HepG2 (cell line): ENCODE data around the gene SLC12A5. TPM values are rescaled to one million over a fixed set of nuclear protein-coding genes. Genes with fewer than 3 reads are reported as not detected.
A peak's percentile ranks its signal among the peaks of the same experiment; 100 is the strongest.

Experiments
- EP300 ChIP-seq, 3 experiments: sonication (generic) in 1 of 3; formaldehyde crosslinking in 1 of 3; IDR thresholded peaks; 2 replicates each; pipeline versions ENCODE4 v1.5.1 to v1.6.1; 2011 to 2020; ENCODE audit warnings: low read depth in 2 of 3, low read length in 2 of 3, borderline replicate concordance in 1 of 3, improper control_type of control experiment in 1 of 3, mild to moderate bottlenecking in 1 of 3, missing genetic modification reagents in 1 of 3, moderate library complexity in 1 of 3
- ERF ChIP-seq: IDR thresholded peaks from 2 replicates; pipeline ENCODE4 v1.6.1; 2018; ENCODE audit warnings: missing biosample characterization, missing genetic modification reagents
- FOXO1 ChIP-seq: sonication (generic); formaldehyde crosslinking; IDR thresholded peaks from 2 replicates; pipeline ENCODE4 v1.4.0; 2020; ENCODE audit warnings: missing genetic modification reagents
- FOXO4 ChIP-seq: sonication (generic); formaldehyde crosslinking; conservative IDR thresholded peaks from 2 replicates; pipeline ENCODE4 v1.8.1; 2023; ENCODE audit warnings: missing genetic modification reagents
- FOXP4 ChIP-seq: sonication (generic); formaldehyde crosslinking; IDR thresholded peaks from 2 replicates; pipeline ENCODE4 v1.4.0; 2020; ENCODE audit warnings: missing genetic modification reagents
- GABPB1 ChIP-seq: IDR thresholded peaks from 2 replicates; pipeline ENCODE4 v1.6.1; 2016; ENCODE audit warnings: mild to moderate bottlenecking, missing genetic modification reagents, moderate library complexity, missing compliant biosample characterization
- GPN1 ChIP-seq: sonication (generic); formaldehyde crosslinking; IDR thresholded peaks from 2 replicates; pipeline ENCODE4 v1.5.1; 2020; ENCODE audit warnings: missing genetic modification reagents, borderline replicate concordance
- HOXA9 ChIP-seq: sonication (generic); formaldehyde crosslinking; IDR thresholded peaks from 2 replicates; pipeline ENCODE4 v1.8.1; 2022; ENCODE audit warnings: missing genetic modification reagents, mild to moderate bottlenecking, moderate library complexity, borderline replicate concordance
- KAT8 ChIP-seq: IDR thresholded peaks from 2 replicates; pipeline ENCODE4 v1.6.1; 2016; ENCODE audit warnings: missing genetic modification reagents, missing compliant biosample characterization
- KDM5A ChIP-seq: fragments of 200-600 bp; sonication (generic); IDR thresholded peaks from 2 replicates; pipeline ENCODE4 v1.7.0; 2018; ENCODE audit warnings: antibody characterized with exemption, mild to moderate bottlenecking, low read length, borderline replicate concordance
- KDM5B ChIP-seq: sonication (generic); formaldehyde crosslinking; IDR thresholded peaks from 2 replicates; pipeline ENCODE4 v1.4.0; 2020; ENCODE audit warnings: missing genetic modification reagents, mild to moderate bottlenecking, borderline replicate concordance
- NCOR1 ChIP-seq: fragments of 200-600 bp; sonication (generic); IDR thresholded peaks from 2 replicates; pipeline ENCODE4 v1.7.0; 2017; ENCODE audit warnings: antibody characterized with exemption, low read length, borderline replicate concordance
- NFIC ChIP-seq: IDR thresholded peaks from 2 replicates; pipeline ENCODE4 v1.6.1; 2012; ENCODE audit warnings: mild to moderate bottlenecking, low read length, inconsistent platforms
- RAD21 ChIP-seq: fragments of 450-650 bp; formaldehyde crosslinking; IDR thresholded peaks from 2 replicates; pipeline ENCODE4 v1.5.0; 2020; ENCODE audit warnings: mild to moderate bottlenecking
- SP1 ChIP-seq, 2 experiments: fragments of 450-650 bp in 1 of 2; sonication (generic) in 1 of 2; formaldehyde crosslinking in 1 of 2; IDR thresholded peaks; 2 replicates each; pipeline versions ENCODE4 v1.4.0 to v1.6.1; 2016 to 2020; ENCODE audit warnings: missing genetic modification reagents in 1 of 2
- ZBTB42 ChIP-seq: sonication (generic); formaldehyde crosslinking; IDR thresholded peaks from 2 replicates; pipeline ENCODE4 v1.5.0; 2020; ENCODE audit warnings: mild to moderate bottlenecking, missing genetic modification reagents
- ZBTB44 ChIP-seq: sonication (generic); formaldehyde crosslinking; IDR thresholded peaks from 2 replicates; pipeline ENCODE4 v1.4.0; 2020; ENCODE audit warnings: missing genetic modification reagents
- ZFP62 ChIP-seq: sonication (generic); formaldehyde crosslinking; IDR thresholded peaks from 2 replicates; pipeline ENCODE4 v1.4.0; 2020; ENCODE audit warnings: missing genetic modification reagents
- ZNF235 ChIP-seq: sonication (generic); formaldehyde crosslinking; IDR thresholded peaks from 2 replicates; pipeline ENCODE4 v1.8.1; 2023; ENCODE audit warnings: mild to moderate bottlenecking, missing genetic modification reagents, borderline replicate concordance
- ZNF24 ChIP-seq: fragments of 450-650 bp; IDR thresholded peaks from 2 replicates; pipeline ENCODE4 v1.6.1; 2017; ENCODE audit warnings: antibody characterized with exemption, mild to moderate bottlenecking
- ZNF275 ChIP-seq: sonication (generic); formaldehyde crosslinking; IDR thresholded peaks from 2 replicates; pipeline ENCODE4 v1.8.0; 2022; ENCODE audit warnings: missing genetic modification reagents, mild to moderate bottlenecking, inconsistent platforms, borderline replicate concordance
- ZNF326 ChIP-seq: sonication (generic); formaldehyde crosslinking; IDR thresholded peaks from 2 replicates; pipeline ENCODE4 v1.4.0; 2020; ENCODE audit warnings: missing genetic modification reagents, borderline replicate concordance
- ZNF607 ChIP-seq: sonication (generic); formaldehyde crosslinking; IDR thresholded peaks from 2 replicates; pipeline ENCODE4 v1.5.1; 2020; ENCODE audit warnings: missing genetic modification reagents, mild to moderate bottlenecking, borderline replicate concordance
- polyA plus RNA-seq, 8 experiments: library from polyadenylated mRNA; depleted of rRNA in 3 of 8; stranded (reverse) in 7 of 8; unstranded in 1 of 8; fragments of >200 nt; fragmentation: Illumina TruSeq in 4 of 8; extraction: Trizol in 4 of 8; gene quantifications; 2 replicates each; pipeline versions ENCODE4 v1.2.1 to v1.2.3, GENCODE V29; 2011 to 2016; ENCODE audit warnings: low read depth in 4 of 8, missing spikeins in 1 of 8, mixed read lengths in 1 of 8; ENCODE audit not compliant: insufficient read depth in 1 of 8
- total RNA-seq, 5 experiments: library from RNA; depleted of rRNA; stranded (reverse); fragments of >200 nt; fragmentation: Illumina TruSeq; extraction: Trizol; gene quantifications; 2 replicates each; pipeline ENCODE4 v1.2.3, GENCODE V29; 2016; ENCODE audit warnings: low read depth in 1 of 5

SLC12A5 gene
- total and polyA plus RNA-seq, 2 of the 13 experiments (the other 11 are each of a cell fraction or from before 2014, with no cell fraction given): 4.3 to 5.4 TPM

DNA sequence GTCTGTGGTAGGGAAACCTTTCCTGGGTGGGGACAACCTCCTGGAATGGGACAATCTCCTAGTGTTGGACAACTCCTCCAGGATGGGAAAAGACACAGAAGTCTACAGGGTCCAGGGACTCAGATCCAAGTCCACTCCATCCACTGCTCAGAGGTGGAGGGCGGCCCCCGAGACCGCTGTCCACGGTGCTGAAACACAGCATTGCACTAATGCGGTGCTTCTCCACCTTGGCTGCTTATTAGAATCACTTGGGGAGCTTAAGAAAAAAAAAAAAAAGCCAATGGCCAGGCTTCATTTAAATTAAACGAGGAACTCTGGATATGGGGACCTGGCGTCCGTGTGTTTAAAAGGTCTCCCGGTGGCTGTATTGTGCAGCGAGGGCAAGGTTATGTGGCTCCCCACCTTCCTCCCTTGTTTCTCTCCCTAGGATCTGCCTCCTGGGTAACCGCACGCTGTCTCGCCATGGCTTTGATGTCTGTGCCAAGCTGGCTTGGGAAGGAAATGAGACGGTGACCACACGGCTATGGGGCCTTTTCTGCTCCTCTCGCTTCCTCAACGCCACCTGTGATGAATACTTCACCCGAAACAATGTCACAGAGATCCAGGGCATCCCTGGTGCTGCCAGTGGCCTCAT is 12.0 kb downstream of the SLC12A5 start (continued):
- TF ChIP-seq EP300 (IDR thresholded peaks at IDR 0.05; ENCODE audit: low read depth in 2 of 2, low read length in 2 of 2) (no peak), EP300 (CRISPR knock-in tag; IDR thresholded peaks at IDR 0.05; ENCODE audit: borderline replicate concordance) (no peak; the same call in 1 of the 2 replicates), KDM5B (CRISPR knock-in tag) (peak; percentile 89), SP1 (IDR thresholded peaks at IDR 0.05) (no peak), SP1 (CRISPR knock-in tag; IDR thresholded peaks at IDR 0.05) (peak; percentile 72), GABPB1 (CRISPR knock-in tag) (peak; percentile 34; the same call in 1 of the 2 replicates), KAT8 (CRISPR knock-in tag) (peak; percentile 66), RAD21 (CRISPR knock-in tag) (no peak), GPN1 (CRISPR knock-in tag) (peak; percentile 92; the same call in 1 of the 2 replicates), ZFP62 (CRISPR knock-in tag) (no peak), FOXP4 (peak; percentile 48; the same call in 1 of the 2 replicates), ZBTB42 (CRISPR knock-in tag) (no peak), FOXO4 (no peak), ZBTB44 (CRISPR knock-in tag) (peak; percentile 99), ZNF275 (CRISPR knock-in tag) (peak; percentile 85), ERF (CRISPR knock-in tag) (peak; percentile 99), ZNF326 (peak; percentile 88; the same call in 1 of the 2 replicates), ZNF607 (CRISPR knock-in tag) (peak; percentile 81), KDM5A (no peak), NFIC (no peak), HOXA9 (CRISPR knock-in tag) (peak; percentile 22; the same call in 1 of the 2 replicates), NCOR1 (no peak), ZNF24 (no peak), FOXO1 (CRISPR knock-in tag) (peak; percentile 76), ZNF235 (CRISPR knock-in tag) (peak; percentile 90; the same call in 1 of the 2 replicates)
